HG03354 (cell line): ENCODE data around the gene LMNTD1.

Experiments used
- ATAC-seq: cut with Tn5 transposase; IDR thresholded peaks from one replicate; pipeline ENCODE4 v1.9.1; 2021; ENCODE audit warnings: mild to moderate bottlenecking; ENCODE audit not compliant: unreplicated experiment, poor library complexity, severe bottlenecking

LMNTD1 gene

GRCh38 chr12:25557830-25558436 is 4.8 kb upstream of the LMNTD1 start:
- ATAC-seq = no peak

- no peak for ATAC-seq
Observed at GRCh38 chr12:25556153-25556552, 3.1 kb upstream of the LMNTD1 start.

GRCh38 chr12:25552681-25553080 is 402 bp downstream of the LMNTD1 start:
- no peak for ATAC-seq

- ATAC-seq = no peak
Observed at GRCh38 chr12:25550186-25550585, 2.9 kb downstream of the LMNTD1 start.

- ATAC-seq = no peak
Observed at GRCh38 chr12:25549120-25549519, 4.0 kb downstream of the LMNTD1 start.

GRCh38 chr12:25546318-25546717 is 6.8 kb downstream of the LMNTD1 start:
- no peak for ATAC-seq

GRCh38 chr12:25533150-25533549 is 19.9 kb downstream of the LMNTD1 start:
- no peak for ATAC-seq

- ATAC-seq = no peak
Observed at GRCh38 chr12:25531502-25532052, 21.5 kb downstream of the LMNTD1 start.

- no peak for ATAC-seq
Observed at GRCh38 chr12:25529738-25530137, 23.3 kb downstream of the LMNTD1 start.

GRCh38 chr12:25526778-25527177 is 26.3 kb downstream of the LMNTD1 start:
- ATAC-seq = no peak

- no peak for ATAC-seq
Observed at GRCh38 chr12:25524366-25524765, 28.7 kb downstream of the LMNTD1 start.

- no peak for ATAC-seq
Observed at GRCh38 chr12:25521625-25522256, 31.3 kb downstream of the LMNTD1 start.

GRCh38 chr12:25518512-25518911 is 34.6 kb downstream of the LMNTD1 start:
- ATAC-seq = peak; percentile 98

- ATAC-seq = no peak
Observed at GRCh38 chr12:25504744-25505143, 48.3 kb downstream of the LMNTD1 start.

GRCh38 chr12:25503666-25504065 is 49.4 kb downstream of the LMNTD1 start:
- no peak for ATAC-seq

- ATAC-seq = no peak
Observed at GRCh38 chr12:25502596-25502995, 50.5 kb downstream of the LMNTD1 start.

GRCh38 chr12:25502118-25502517 is 51.0 kb downstream of the LMNTD1 start:
- ATAC-seq = no peak

- ATAC-seq = no peak
Observed at GRCh38 chr12:25501549-25501948, 51.5 kb downstream of the LMNTD1 start.

GRCh38 chr12:25500651-25501050 is 52.4 kb downstream of the LMNTD1 start:
- no peak for ATAC-seq

- no peak for ATAC-seq
Observed at GRCh38 chr12:25497021-25497420, 56.1 kb downstream of the LMNTD1 start.

GRCh38 chr12:25496098-25496587 is 56.9 kb downstream of the LMNTD1 start:
- no peak for ATAC-seq
